ENCODE data around the gene MAIP1.

Gene MAIP1

DNA sequence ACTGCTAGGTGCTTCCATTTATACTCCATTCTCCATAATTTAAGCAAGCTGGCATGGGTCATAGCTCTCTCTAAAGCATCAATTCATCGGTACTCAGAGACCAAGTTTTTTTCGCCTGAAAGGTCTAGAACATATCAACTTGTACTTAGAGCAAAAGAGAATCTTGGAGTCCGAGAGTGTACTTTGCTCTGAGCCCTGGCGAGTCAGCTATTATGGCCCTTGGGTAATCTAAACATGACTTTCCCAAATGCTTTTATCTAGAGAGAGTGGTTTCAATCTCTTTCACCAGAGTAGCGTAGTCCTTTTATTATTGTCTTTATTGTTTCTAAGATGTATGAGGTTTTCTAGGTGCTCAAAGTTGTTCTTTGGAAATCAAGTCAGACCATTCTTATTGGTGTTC is 34.4 kb downstream of the MAIP1 start:
- Mint-ChIP-seq H3K27me3 (no peaks in the 10 kb centered on the region), H3K4me3 (no peak overlapping the region), H3K4me1 (ENCODE audit: low read depth) (peaks cover 5% of the 10 kb centered on the region), H3K27ac (no peak overlapping the region), H3K36me3 (ENCODE audit: low read depth) (no peaks in the 10 kb centered on the region), H3K9me3 (no peaks in the 10 kb centered on the region)
- no peak for DNase-seq

DNA sequence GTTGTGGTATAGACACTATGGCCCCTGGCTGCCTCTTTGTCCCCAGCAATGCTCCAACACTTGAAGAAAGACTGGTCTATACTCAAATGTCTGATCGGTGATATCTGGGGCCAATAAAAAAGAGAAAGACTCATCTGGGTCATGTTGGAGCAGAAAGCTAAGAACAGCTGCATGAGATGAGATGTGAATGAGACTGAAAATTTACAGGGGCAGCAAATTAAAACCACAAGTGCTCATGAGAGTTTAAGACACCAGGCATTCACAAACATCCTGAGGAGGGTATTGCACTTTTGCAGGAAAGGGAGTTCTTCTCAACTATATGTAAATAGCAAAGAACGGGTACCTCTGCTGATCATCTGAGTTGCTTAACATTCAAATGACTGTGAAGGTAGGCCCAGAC is 36.3 kb downstream of the MAIP1 start:
- Mint-ChIP-seq H3K36me3 (ENCODE audit: low read depth) (no peaks in the 10 kb centered on the region), H3K27ac (no peak overlapping the region), H3K27me3 (no peaks in the 10 kb centered on the region), H3K4me1 (ENCODE audit: low read depth) (no peaks in the 10 kb centered on the region), H3K4me3 (no peak overlapping the region), H3K9me3 (no peaks in the 10 kb centered on the region)
- DNase-seq, result no peak

DNA sequence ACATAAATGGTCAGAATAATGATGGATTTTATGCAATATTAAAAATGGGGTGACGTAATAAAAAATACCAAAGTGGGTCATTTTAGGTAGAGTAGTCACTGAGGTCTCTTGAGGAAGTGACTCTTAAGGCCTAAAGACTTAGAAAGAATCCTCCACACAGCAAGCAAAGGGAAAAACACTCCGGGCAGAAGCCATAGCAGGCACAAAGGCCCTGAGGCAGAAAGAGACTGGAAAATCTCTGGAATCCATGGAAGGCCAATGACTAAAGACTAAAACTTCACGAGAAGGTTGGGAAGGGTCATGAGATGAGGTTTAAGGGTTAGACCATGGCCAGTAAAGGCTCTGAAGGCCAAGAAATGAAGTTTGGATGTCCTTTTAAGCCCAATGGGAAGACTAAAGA is 36.9 kb downstream of the MAIP1 start:
- Mint-ChIP-seq H3K27ac (no peak overlapping the region), H3K36me3 (ENCODE audit: low read depth) (no peaks in the 10 kb centered on the region), H3K4me3 (no peak overlapping the region), H3K9me3 (no peaks in the 10 kb centered on the region), H3K27me3 (no peaks in the 10 kb centered on the region), H3K4me1 (ENCODE audit: low read depth) (no peaks in the 10 kb centered on the region)
- DNase-seq, result no peak

DNA sequence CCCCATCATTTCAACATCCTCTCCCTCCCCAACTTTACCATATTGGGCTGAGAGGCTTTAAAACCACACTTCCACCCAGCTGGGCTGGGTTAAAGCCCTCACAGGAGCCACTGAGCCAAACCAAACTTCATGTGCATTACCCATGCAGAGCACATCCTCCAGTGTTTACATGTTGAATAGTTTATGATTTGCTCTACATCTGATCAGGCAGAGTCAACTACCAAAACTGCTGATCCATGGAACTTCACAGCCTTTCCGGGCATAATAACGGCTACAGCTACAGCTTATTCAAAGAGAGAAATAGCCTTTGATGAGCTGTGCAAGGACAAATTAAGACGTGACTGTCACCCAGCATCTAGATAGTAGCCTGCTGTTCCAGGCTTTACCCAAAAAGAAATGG is 39.0 kb downstream of the MAIP1 start:
- DNase-seq, result no peak
- no peak overlapping the region for H3K27ac Mint-ChIP-seq
- H3K27me3 Mint-ChIP-seq, result no peaks in the 10 kb centered on the region
- H3K36me3 Mint-ChIP-seq (ENCODE audit: low read depth), result no peaks in the 10 kb centered on the region
- H3K4me3 Mint-ChIP-seq, result no peak overlapping the region
- no peaks in the 10 kb centered on the region for H3K4me1 Mint-ChIP-seq (ENCODE audit: low read depth)
- H3K9me3 Mint-ChIP-seq, result no peaks in the 10 kb centered on the region

DNA sequence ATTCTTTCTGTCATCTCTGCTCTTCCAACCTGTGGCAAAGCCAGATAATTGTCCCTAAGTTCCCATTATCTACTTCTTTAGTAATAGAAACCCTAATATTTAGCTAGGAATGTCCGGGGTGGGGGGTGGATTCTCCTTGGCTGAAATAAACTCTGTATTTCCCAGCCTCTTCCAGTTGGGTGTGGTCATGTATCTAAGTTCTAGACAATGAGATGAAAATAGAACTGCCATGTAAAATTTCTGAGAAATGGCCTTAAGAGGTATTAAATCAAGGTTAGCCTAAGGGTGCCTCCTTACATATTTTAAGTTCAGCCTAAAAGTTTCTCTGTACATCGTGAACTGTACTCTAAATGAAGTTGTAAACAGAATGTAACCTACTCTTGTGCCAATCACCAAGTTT is 39.5 kb downstream of the MAIP1 start:
- Mint-ChIP-seq H3K27me3 (no peaks in the 10 kb centered on the region), H3K4me3 (no peak overlapping the region), H3K27ac (no peak overlapping the region), H3K4me1 (ENCODE audit: low read depth) (no peaks in the 10 kb centered on the region), H3K9me3 (no peaks in the 10 kb centered on the region), H3K36me3 (ENCODE audit: low read depth) (no peaks in the 10 kb centered on the region)
- DNase-seq, result no peak

DNA sequence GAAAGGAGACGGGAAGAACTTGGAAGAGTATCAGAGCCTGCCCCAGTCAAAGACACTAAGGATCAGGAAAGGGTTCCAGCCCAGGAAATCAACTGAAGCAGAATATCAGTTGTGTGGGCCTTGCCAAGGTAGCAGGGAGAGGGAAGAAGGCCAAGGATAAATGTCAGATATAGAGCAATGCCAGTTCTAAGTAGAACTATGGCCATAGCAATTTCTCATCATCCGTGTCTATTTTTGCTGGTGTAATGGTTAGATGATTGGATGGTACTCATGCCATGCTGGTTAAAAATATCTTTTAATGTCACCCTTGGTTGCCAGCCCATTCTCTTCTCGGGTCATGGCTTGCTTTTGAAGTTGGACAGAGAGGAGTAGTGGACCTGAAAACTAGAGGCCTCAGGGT is 41.9 kb downstream of the MAIP1 start:
- Mint-ChIP-seq H3K4me3 (no peak overlapping the region), H3K27ac (no peak overlapping the region), H3K27me3 (no peaks in the 10 kb centered on the region)

DNA sequence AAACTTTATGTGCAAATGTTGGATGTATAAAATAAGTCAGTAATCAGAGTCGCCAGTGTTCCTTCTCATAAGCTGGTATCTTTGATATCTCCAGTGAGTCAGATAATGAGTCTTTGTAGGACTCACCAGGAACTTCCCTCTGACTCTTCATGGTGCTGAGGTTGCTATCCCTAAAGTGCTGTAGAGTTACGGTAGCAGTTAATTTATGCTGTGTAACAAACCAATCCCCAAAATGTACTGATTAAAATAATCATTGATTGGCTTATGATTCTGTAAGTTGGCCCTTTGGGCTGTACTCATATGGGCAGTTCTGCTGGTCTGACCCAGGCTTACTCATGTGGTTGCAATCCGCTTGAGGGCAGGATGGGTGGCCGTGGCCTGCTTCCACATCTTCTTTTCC is 43.8 kb downstream of the MAIP1 start:
- Mint-ChIP-seq H3K36me3 (ENCODE audit: low read depth) (no peaks in the 10 kb centered on the region), H3K27ac (no peak overlapping the region)

More for the DNA sequence above, 41.9 kb downstream of the MAIP1 start:
- Mint-ChIP-seq H3K36me3 (ENCODE audit: low read depth) (no peaks in the 10 kb centered on the region), H3K4me1 (ENCODE audit: low read depth) (no peaks in the 10 kb centered on the region), H3K9me3 (no peaks in the 10 kb centered on the region)
- DNase-seq, result no peak

DNA sequence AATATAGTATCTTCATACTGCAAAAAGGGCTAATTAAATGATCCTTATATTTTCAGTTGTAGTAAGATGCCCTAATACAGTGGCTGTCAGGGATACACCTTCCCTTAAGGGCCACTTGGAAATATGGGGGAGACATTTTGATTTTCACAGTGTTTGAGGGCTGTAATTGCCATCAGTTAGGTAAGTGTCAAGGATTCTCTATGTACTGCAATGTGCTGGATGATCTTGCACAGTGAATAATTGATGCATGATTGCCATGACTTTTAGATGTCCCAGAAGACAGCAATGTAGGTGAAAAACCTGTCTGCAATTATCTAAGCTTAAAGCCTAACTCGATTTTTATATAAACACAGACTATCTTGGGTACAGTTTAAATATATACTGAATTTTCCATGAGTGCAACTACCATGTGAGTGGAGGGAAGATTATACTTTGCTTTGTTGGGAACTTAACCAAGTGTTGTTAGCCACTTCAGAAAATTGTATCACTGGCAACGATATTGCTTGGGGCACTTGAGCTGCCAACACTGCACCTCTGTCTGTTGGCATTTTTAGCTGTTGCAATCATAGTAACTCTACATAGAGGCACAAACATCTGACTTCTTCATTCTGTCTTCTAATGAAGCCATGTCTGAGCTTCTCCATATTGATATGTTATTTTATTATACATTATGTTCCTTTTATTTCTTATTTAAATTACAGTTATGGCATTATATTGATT is 45.2 kb downstream of the MAIP1 start:
- DNase-seq, result no peak
- Mint-ChIP-seq H3K4me1 (ENCODE audit: low read depth) (no peaks in the 10 kb centered on the region), H3K9me3 (no peaks in the 10 kb centered on the region), H3K4me3 (no peak overlapping the region), H3K27me3 (peaks cover 11% of the 10 kb centered on the region), H3K27ac (no peak overlapping the region), H3K36me3 (ENCODE audit: low read depth) (no peaks in the 10 kb centered on the region)

More for the DNA sequence above, 43.8 kb downstream of the MAIP1 start:
- DNase-seq, result no peak
- no peaks in the 10 kb centered on the region for H3K4me1 Mint-ChIP-seq (ENCODE audit: low read depth)
- H3K4me3 Mint-ChIP-seq, result no peak overlapping the region
- H3K9me3 Mint-ChIP-seq, result no peaks in the 10 kb centered on the region
- H3K27me3 Mint-ChIP-seq, result peaks cover 11% of the 10 kb centered on the region

DNA sequence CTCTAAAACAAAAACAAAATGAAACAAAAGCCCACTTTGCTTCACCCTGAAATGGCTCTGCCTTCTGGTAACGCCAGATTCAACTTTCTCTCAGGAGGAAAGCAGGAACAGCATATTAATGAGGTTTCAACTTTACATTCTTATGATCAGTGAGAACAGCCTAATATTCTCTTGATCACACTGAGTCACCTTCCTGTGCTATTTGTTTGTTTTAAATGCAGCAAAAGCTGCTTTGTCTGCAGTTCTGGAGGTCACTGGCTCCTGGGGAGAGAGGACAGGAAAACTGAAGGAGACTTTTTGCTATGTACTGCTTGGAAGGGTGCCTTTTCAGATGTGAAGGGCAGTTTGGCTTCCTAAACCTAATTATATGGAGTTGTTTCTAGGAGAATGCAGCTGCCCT is 48.1 kb downstream of the MAIP1 start:
- no peak overlapping the region for H3K27ac Mint-ChIP-seq
- no peak overlapping the region for H3K4me3 Mint-ChIP-seq
- H3K9me3 Mint-ChIP-seq, result no peaks in the 10 kb centered on the region
- no peaks in the 10 kb centered on the region for H3K4me1 Mint-ChIP-seq (ENCODE audit: low read depth)
- no peak for DNase-seq
- peaks cover 15% of the 10 kb centered on the region for H3K27me3 Mint-ChIP-seq
- H3K36me3 Mint-ChIP-seq (ENCODE audit: low read depth), result no peaks in the 10 kb centered on the region

DNA sequence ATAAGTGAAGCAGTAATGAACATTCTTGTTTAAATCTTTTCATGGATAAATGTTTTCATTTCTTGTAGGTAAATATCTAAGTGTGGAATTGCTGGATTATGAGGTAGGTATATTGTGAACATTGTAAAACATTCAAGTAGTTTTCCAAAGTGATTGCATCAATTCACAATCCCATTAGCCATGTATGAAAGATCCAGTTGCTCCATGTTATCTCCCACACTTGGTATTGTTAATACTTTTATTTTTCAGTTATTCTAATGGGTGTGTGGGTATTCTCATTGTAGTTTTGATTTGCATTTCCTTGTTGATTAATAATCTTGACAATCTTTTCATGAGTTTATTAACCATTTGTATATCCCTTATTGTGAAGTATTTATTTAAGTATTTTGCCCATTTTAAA is 50.3 kb downstream of the MAIP1 start:
- DNase-seq, result no peak
- no peaks in the 10 kb centered on the region for H3K4me1 Mint-ChIP-seq (ENCODE audit: low read depth)
- no peak overlapping the region for H3K4me3 Mint-ChIP-seq
- H3K9me3 Mint-ChIP-seq, result no peaks in the 10 kb centered on the region
- H3K27me3 Mint-ChIP-seq, result peaks cover 15% of the 10 kb centered on the region
- no peaks in the 10 kb centered on the region for H3K36me3 Mint-ChIP-seq (ENCODE audit: low read depth)
- no peak overlapping the region for H3K27ac Mint-ChIP-seq

DNA sequence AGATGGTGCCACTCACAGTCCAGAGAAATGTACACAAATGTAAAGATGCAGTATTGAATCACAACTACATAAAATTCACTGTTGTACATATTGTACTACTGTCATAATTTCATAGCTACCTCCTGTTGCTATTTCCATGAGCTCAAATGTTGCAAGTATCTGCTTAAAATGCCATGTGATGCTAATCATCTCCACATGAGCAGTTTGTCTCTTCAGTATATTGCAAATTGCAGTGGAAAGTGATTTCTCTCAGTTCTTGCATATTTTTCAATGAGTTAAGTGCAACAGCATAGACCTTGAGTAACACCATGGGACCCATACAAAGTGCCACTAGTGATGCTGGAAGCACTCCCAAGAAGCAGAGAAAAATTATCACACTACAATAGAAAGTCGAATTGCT is 51.9 kb downstream of the MAIP1 start:
- Mint-ChIP-seq H3K9me3 (no peaks in the 10 kb centered on the region), H3K27ac (no peak overlapping the region), H3K4me1 (ENCODE audit: low read depth) (no peaks in the 10 kb centered on the region), H3K27me3 (peaks cover 15% of the 10 kb centered on the region), H3K4me3 (no peak overlapping the region), H3K36me3 (ENCODE audit: low read depth) (no peaks in the 10 kb centered on the region)
- no peak for DNase-seq

DNA sequence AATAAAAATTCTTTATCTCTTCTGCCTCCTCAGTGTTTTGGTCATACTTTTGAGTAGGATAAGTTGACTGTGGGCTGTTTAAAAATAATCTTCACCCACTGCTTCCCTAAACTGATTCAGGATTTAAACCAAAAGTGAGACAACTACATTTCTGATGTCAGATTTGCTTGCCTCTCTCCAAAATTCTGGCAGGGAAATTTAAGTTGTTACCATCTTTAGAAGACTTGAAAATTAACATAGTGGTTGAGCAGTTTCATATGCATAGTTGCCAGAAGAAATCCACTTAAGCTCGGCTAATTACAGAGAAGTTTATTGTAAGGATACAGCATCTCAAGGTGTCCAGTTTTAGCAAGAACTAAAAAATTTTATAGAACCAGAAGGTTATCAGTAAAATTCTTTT is 57.0 kb downstream of the MAIP1 start:
- Mint-ChIP-seq H3K27ac (no peak overlapping the region), H3K4me1 (ENCODE audit: low read depth) (no peaks in the 10 kb centered on the region), H3K27me3 (peaks cover 6% of the 10 kb centered on the region), H3K9me3 (peaks cover 3% of the 10 kb centered on the region), H3K4me3 (no peak overlapping the region), H3K36me3 (ENCODE audit: low read depth) (no peaks in the 10 kb centered on the region)
- no peak for DNase-seq
